Activated naive CD4-positive, alpha-beta T cell treated with anti-CD3 and anti-CD28 coated beads for 36 hours (primary cell): ENCODE data around the gene MBOAT7. TPM values are rescaled to one million over a fixed set of nuclear protein-coding genes. Genes with fewer than 3 reads are reported as not detected.

Source experiments
- CTCF ChIA-PET: fragments of 350-600 bp; sonication (Branson Sonifier 250); formaldehyde crosslinking; loops from one replicate; lab custom pipeline; 2021; ENCODE audit warnings: antibody characterized with exemption; lab: Charles Lee
- DNase-seq: peaks from one replicate; pipeline ENCODE4 v3.0.0-alpha.2; 2020
- H3K27ac Mint-ChIP-seq: one replicate; pipeline ENCODE4 v1.8.0; 2021; ENCODE audit warnings: mild to moderate bottlenecking, mixed read lengths
- H3K27me3 Mint-ChIP-seq: one replicate; pipeline ENCODE4 v1.8.0; 2021; ENCODE audit warnings: low read depth, mixed read lengths
- H3K36me3 Mint-ChIP-seq: one replicate; pipeline ENCODE4 v1.8.0; 2021; ENCODE audit warnings: low read depth, mixed read lengths
- H3K4me1 Mint-ChIP-seq: one replicate; pipeline ENCODE4 v1.8.0; 2021; ENCODE audit warnings: low read depth, mixed read lengths
- H3K4me3 Mint-ChIP-seq: one replicate; pipeline ENCODE4 v1.8.0; 2021; ENCODE audit warnings: mild to moderate bottlenecking, moderate library complexity, mixed read lengths
- H3K9me3 Mint-ChIP-seq: one replicate; pipeline ENCODE4 v1.8.0; 2021; ENCODE audit warnings: mixed read lengths
- intact Hi-C: fragments of 100-400 bp; cut with micrococcal nuclease; formaldehyde crosslinking; loops from one replicate; pipeline ENCODE4 v1.15.1; 2023
- total RNA-seq, 2 experiments: library from RNA; stranded (reverse); gene quantifications; one replicate each; pipeline ENCODE4 v1.2.3, GENCODE V29; 2021

The MBOAT7 gene
- total RNA-seq, 2 experiments from 2014 or later: 33.7 to 36.1 TPM

DNA sequence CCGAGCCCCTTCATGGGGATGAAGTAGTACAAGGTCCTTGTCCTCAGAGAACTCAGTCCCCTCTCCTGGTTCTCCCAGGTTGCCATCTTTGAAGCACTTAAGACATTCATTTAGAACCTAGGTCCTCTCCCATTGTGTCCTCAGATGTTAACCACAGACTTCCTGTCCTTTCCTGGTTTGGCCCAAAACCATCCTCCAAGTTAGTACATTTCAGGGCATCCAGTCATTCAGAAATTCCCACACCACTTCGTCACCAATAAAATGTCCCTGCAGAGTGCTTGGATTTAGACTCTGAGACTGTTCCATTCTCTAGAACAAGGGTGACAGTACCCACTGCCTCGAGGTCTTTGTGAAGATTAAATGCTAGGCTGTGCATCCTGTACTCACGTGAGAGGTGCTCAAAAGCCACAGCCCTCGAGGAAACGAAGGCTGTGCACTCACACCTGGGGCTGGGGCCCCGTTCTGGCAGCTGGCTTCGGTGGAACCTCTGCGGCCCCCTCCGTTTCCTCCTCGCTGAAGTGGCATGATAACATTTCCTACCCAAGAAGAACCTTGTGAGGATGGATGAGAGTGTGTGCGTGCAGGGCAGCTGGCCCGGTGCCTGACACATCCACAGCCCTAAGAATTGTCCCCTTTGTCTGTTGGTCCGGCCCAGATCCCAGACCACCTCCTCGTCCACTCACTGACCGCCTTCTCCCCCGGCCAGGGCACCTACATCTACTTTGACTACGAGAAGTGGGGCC, 34.6 kb downstream of the MBOAT7 start:
- H3K36me3 Mint-ChIP-seq: peaks cover 43% of the 10 kb centered on the region

DNA sequence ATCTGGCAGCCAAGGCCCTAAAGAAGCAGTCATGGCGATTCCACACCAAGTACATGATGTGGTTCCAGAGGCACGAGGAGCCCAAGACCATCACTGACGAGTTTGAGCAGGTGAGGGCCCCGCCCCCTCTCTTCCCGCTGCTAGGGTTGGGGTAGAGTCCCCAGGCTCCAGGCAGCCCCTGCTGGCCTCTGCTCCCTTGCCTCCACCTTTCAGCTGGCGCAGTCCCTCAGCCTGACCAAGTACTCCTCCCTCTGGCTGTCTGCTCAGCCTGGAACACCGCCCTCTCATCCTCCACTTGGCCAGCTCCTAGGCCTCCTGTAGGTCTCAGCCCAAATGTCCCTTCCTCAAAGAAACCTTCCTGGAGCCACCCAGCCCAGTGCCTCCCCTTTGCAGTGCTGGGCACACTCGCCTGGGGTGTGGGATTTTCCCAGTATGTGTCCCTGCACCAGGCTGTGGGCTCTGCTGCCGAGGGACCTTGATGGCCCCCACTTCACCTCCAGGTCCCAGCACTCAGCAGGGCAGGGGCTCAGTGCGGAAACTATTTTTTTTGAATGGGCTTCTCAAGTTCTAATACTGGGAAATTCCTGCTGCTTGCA, 35.6 kb downstream of the MBOAT7 start:
- DNase-seq: no peak
- H3K9me3 Mint-ChIP-seq: no peaks in the 10 kb centered on the region
- no peak overlapping the region for H3K4me3 Mint-ChIP-seq
- H3K27me3 Mint-ChIP-seq: no peaks in the 10 kb centered on the region
- H3K27ac Mint-ChIP-seq: peak overlapping the region; percentile 81
- CTCF ChIA-PET: no interaction called here
- intact Hi-C loops: no loop called here
- H3K4me1 Mint-ChIP-seq: peaks cover 43% of the 10 kb centered on the region
- peaks cover 45% of the 10 kb centered on the region for H3K36me3 Mint-ChIP-seq

More for the DNA sequence above, 34.6 kb downstream of the MBOAT7 start:
- H3K9me3 Mint-ChIP-seq: no peaks in the 10 kb centered on the region
- no peaks in the 10 kb centered on the region for H3K27me3 Mint-ChIP-seq
- H3K4me3 Mint-ChIP-seq: no peak overlapping the region
- peak; percentile 54 for DNase-seq
- H3K27ac Mint-ChIP-seq: peak overlapping the region; percentile 81
- peaks cover 43% of the 10 kb centered on the region for H3K4me1 Mint-ChIP-seq
- intact Hi-C loops: no loop called here
- CTCF ChIA-PET: no interaction called here

DNA sequence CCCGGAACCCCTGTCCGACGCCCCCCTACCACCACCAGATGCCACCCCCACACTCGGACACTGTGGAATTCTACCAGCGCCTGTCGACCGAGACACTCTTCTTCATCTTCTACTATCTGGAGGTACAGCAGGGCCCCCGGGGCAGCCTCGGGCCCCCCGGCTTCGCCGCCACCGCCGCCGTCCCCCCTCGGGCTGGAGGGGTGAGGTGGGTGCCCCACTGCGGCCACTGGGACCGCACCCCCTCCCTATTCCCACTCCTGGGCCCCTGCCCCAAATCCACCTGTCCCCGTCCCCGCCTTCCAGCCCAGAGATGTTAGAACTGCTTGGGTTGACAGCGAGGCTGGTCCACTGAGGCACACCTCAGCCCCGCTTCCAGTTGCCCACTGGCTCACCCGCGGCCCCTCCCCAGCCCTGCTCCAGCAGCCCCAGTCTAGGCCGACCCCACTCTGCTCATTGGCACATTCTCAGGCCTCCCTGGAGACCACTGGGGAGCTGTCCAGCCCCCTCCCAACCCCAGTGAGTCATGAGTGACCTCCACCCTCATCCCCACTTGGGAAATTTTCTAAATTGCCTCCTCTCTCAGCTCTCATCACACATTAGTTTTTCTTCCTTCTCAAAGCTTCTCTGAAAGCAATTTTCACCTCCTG, 36.4 kb downstream of the MBOAT7 start:
- no peaks in the 10 kb centered on the region for H3K27me3 Mint-ChIP-seq
- H3K36me3 Mint-ChIP-seq: peaks cover 45% of the 10 kb centered on the region
- CTCF ChIA-PET: no interaction called here
- no peak for DNase-seq
- H3K9me3 Mint-ChIP-seq: no peaks in the 10 kb centered on the region
- H3K4me1 Mint-ChIP-seq: peaks cover 35% of the 10 kb centered on the region
- H3K4me3 Mint-ChIP-seq: no peak overlapping the region
- peak overlapping the region; percentile 7 for H3K27ac Mint-ChIP-seq
- intact Hi-C loops: no loop called here

DNA sequence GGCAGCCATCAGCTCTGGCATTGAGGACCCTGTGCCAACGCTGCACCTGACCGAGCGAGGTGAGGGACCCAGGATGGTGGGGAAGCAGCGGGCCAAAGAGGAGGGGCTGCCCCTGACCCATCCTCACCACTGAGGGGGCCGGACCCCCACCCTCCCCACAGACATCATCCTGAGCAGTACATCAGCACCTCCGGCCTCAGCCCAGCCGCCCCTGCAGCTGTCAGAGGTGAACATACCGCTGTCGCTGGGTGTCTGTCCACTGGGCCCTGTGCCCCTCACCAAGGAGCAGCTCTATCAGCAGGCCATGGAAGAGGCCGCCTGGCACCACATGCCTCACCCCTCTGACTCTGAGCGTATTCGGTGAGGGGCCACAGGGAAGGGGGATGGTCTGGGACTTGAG, 37.1 kb downstream of the MBOAT7 start:
- CTCF ChIA-PET: no interaction called here
- Mint-ChIP-seq H3K4me3 (no peak overlapping the region), H3K27me3 (no peaks in the 10 kb centered on the region), H3K4me1 (peaks cover 34% of the 10 kb centered on the region), H3K36me3 (peaks cover 50% of the 10 kb centered on the region), H3K27ac (no peak overlapping the region), H3K9me3 (no peaks in the 10 kb centered on the region)
- intact Hi-C loops: no loop called here
- DNase-seq: no peak

DNA sequence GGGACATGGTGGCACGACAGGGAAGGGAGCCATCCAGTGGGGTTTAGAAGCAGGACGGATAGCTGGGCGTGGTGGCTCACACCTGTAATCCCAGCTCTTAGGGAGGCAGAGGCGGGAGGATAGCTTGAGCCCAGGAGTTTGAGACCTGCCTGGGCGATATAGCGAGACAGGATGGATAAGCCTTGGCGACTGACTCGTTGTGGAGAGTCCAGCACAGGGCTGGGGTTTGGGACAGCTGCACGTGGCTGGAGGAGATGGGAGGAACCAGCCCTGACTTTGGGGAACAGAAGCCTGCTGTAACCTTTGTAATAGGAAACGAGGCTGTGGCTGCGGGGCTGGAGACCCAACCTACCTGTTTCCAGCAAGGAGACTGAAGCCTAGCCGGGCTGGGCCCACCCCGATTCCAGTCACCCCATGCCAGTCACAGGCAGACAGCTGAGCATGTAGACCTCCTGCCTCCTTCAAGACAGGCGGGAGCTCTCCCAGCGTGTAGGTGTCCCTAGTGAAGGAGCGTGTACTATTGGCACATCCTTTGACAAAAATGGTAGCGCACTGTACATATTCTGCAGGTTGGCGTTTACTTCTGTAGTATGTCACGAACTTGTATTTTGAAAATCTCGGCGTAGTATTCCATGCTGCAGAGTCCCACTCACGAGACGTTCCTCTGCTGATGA, 37.9 kb downstream of the MBOAT7 start:
- H3K27ac Mint-ChIP-seq: no peak overlapping the region
- no peak overlapping the region for H3K4me3 Mint-ChIP-seq
- H3K36me3 Mint-ChIP-seq: peaks cover 52% of the 10 kb centered on the region
- no peaks in the 10 kb centered on the region for H3K27me3 Mint-ChIP-seq
- peaks cover 26% of the 10 kb centered on the region for H3K4me1 Mint-ChIP-seq
- CTCF ChIA-PET: no interaction called here
- no peak for DNase-seq
- no peaks in the 10 kb centered on the region for H3K9me3 Mint-ChIP-seq
- intact Hi-C loops: no loop called here

DNA sequence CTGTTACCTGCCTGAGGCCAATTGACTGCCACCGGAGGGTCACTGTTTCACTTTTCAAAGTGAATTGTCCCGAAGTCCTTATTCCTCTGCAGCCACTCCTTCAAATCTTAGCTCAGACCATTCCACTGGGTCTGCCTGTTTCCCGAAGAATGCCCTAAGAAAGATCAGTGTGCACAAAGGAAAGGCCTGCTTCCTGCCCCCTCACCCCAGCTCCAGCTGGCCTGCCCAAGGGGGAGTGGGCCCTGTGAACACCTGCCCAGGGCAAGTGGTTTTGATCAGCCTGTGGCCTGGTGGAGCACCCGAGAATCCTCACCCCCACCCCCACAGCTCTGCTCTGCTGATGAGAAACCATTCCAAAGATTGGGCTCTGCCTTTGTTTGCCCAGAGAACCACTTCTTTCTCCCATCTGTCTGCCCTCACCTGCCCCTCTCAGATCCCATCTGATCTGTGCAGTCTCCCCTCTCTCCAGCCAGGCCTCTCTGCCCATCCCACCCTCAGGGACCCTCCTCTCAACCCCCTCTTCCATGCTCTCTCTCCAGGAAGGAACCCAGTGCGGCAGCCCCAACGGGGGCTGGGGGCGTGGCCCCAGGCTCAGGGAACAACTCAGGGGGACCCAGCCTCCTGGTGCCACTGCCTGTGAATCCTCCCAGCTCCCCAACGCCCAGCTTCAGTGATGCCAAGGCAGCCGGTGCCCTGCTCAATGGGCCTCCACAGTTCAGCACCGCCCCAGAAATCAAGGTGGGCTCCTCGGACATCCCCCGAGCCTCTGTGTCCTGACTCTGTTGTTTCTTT, 40.2 kb downstream of the MBOAT7 start:
- H3K9me3 Mint-ChIP-seq: no peaks in the 10 kb centered on the region
- CTCF ChIA-PET: no interaction called here
- H3K4me3 Mint-ChIP-seq: no peak overlapping the region
- intact Hi-C loops: no loop called here
- H3K27ac Mint-ChIP-seq: peak overlapping the region; percentile 4
- peaks cover 13% of the 10 kb centered on the region for H3K4me1 Mint-ChIP-seq
- H3K27me3 Mint-ChIP-seq: no peaks in the 10 kb centered on the region
- peaks cover 53% of the 10 kb centered on the region for H3K36me3 Mint-ChIP-seq
- no peak for DNase-seq

DNA sequence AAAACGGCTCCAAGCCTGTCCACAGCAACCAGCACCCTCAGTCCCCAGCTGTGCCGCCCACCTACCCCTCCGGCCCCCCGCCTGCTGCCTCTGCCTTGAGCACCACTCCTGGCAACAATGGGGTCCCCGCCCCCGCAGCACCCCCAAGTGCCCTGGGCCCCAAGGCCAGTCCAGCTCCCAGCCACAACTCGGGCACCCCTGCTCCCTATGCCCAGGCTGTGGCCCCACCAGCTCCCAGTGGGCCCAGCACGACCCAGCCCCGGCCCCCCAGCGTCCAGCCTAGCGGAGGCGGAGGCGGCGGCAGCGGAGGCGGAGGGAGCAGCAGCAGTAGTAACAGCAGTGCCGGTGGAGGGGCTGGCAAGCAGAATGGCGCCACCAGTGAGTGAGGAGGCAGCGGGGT, 41.2 kb downstream of the MBOAT7 start:
- peaks cover 3% of the 10 kb centered on the region for H3K4me1 Mint-ChIP-seq
- no peaks in the 10 kb centered on the region for H3K9me3 Mint-ChIP-seq
- H3K27me3 Mint-ChIP-seq: no peaks in the 10 kb centered on the region
- no peak overlapping the region for H3K4me3 Mint-ChIP-seq
- CTCF ChIA-PET: no interaction called here
- intact Hi-C loops: no loop called here
- H3K36me3 Mint-ChIP-seq: peaks cover 53% of the 10 kb centered on the region
- DNase-seq: no peak
- no peak overlapping the region for H3K27ac Mint-ChIP-seq

DNA sequence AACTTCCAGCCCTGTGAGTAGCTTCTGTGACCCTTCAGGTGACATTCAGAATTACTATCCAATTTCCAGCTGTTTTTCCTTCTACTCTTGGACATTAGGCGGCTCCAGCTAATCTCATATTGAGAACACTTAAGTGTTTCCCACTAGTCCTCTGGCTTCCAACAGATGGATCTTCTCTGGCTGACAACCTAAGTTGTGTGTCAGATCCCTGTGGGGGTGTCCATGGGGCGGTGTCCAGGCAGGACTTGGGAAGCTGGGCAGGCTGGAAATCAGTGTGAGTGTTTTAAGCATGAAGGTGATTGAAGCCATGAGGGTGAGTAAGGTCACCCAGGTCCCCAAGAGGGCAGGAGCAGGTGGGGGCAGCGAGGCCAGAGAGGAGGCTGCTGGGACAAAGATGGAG, 41.7 kb downstream of the MBOAT7 start:
- peaks cover 57% of the 10 kb centered on the region for H3K36me3 Mint-ChIP-seq
- H3K4me3 Mint-ChIP-seq: no peak overlapping the region
- intact Hi-C loops: no loop called here
- H3K27me3 Mint-ChIP-seq: no peaks in the 10 kb centered on the region
- H3K27ac Mint-ChIP-seq: no peak overlapping the region
- peaks cover 2% of the 10 kb centered on the region for H3K4me1 Mint-ChIP-seq
- H3K9me3 Mint-ChIP-seq: no peaks in the 10 kb centered on the region
- CTCF ChIA-PET: no interaction called here
- no peak for DNase-seq

DNA sequence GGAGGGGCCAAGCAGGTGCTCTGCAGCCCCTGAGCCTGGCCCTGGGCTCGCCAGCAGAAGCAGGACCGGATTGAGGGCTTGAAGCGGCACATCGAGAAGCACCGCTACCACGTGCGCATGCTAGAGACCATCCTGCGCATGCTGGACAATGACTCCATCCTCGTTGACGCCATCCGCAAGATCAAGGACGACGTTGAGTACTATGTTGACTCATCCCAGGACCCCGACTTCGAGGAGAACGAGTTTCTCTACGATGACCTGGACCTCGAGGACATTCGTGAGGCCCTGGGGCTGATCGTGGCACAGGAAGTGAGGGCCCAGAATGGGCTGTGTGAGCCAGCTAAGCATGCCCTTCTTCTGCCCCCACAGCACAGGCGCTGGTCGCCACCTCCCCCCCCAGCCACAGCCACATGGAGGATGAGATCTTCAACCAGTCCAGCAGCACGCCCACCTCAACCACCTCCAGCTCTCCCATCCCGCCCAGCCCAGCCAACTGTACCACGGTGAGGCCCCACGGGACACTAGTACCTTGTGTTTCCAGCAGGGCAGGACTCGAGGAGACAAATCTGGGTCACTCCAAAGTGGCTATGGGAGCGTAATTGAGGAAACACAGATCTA, 43.7 kb downstream of the MBOAT7 start:
- Mint-ChIP-seq H3K27ac (no peak overlapping the region), H3K27me3 (no peaks in the 10 kb centered on the region), H3K36me3 (peaks cover 49% of the 10 kb centered on the region), H3K9me3 (no peaks in the 10 kb centered on the region), H3K4me1 (peaks cover 6% of the 10 kb centered on the region), H3K4me3 (no peak overlapping the region)
- intact Hi-C loops: no loop called here
- CTCF ChIA-PET: no interaction called here
- DNase-seq: no peak

DNA sequence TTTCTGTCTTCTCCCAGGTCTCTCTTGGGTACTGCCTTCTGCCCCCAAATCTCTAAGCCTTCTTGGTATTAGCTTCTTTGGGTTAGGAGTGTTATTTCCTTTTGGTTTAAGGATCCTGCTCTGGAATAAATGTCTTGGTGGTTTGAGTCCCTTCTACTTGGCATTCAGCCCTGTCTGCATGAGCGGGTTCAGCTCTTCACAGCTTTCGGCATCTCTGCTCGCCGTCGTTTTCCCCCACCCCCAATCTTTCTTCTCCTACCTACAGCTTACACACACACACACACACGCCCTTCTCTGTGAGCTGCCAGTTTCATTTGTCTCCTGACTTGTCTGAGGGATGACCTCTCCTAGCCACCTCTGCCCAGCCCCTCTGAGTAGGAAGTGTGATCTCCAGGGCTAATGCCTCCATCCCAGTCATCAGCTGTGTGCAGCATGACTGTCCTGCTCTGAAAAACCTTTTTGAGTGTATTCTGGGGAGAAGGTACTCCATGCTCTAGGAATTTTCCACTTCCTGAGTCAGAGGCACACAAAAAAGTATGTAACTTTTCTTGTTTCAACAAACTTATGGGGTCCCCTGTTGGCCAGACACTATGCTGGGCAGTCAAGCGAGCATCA, 47.1 kb downstream of the MBOAT7 start:
- Mint-ChIP-seq H3K4me3 (no peak overlapping the region), H3K36me3 (peaks cover 37% of the 10 kb centered on the region), H3K27ac (peak overlapping the region; percentile 57), H3K9me3 (no peaks in the 10 kb centered on the region), H3K4me1 (peaks cover 26% of the 10 kb centered on the region), H3K27me3 (no peaks in the 10 kb centered on the region)
- intact Hi-C loops: no loop called here
- no peak for DNase-seq
- CTCF ChIA-PET: no interaction called here

DNA sequence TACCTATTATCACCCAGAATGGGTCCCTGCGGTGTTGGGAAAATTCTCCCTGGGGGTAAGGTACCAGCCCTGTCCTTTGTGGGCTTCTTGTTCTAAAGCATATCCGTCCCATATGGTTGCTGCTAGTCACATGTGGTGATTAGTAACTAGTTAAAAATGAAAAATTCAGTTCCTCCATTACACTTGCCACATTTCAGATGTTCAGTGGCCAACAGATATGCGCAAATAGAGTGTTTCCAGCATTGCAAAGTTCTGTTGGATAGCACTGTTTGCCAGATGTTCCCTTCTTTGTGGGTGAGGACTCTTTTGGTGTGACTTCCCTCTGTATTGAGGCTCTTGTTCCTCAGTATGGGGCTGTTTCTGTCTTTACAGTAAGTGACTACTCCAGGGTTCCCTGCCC, 48.0 kb downstream of the MBOAT7 start:
- Mint-ChIP-seq H3K4me3 (no peak overlapping the region), H3K27me3 (no peaks in the 10 kb centered on the region), H3K9me3 (no peaks in the 10 kb centered on the region), H3K36me3 (peaks cover 30% of the 10 kb centered on the region), H3K27ac (no peak overlapping the region), H3K4me1 (peaks cover 31% of the 10 kb centered on the region)
- no peak for DNase-seq
- CTCF ChIA-PET: no interaction called here
- intact Hi-C loops: no loop called here
